Ovary (tissue), 9 donors: ENCODE data around the gene VKORC1. TPM values are rescaled to one million over a fixed set of nuclear protein-coding genes. Genes with fewer than 3 reads are reported as not detected.

ENCODE experiments used
- DNase-seq, 5 donors: peaks; one replicate each; pipeline ENCODE4 v3.0.0-alpha.2; 2019 to 2020
- H3K27ac ChIP-seq, 2 donors: fragments of 200-600 bp; one replicate each; pipeline versions ENCODE4 v1.5.1 to v1.8.0; 2019 to 2022
- H3K27me3 ChIP-seq: fragments of 200-600 bp; one replicate; pipeline ENCODE4 v1.8.0; 2022
- H3K36me3 ChIP-seq: fragments of 200-600 bp; sonication (generic); one replicate; pipeline ENCODE4 v1.5.1; 2019
- H3K4me1 ChIP-seq: one replicate; pipeline ENCODE4 v1.8.1; 2013; ENCODE audit warnings: mild to moderate bottlenecking, moderate library complexity; ENCODE audit not compliant: insufficient read depth
- H3K4me3 ChIP-seq: fragments of 200-600 bp; sonication (generic); one replicate; pipeline ENCODE4 v1.5.1; 2017
- H3K9me3 ChIP-seq, 2 donors: fragments of 200-600 bp in 1 of 2; sonication (generic) in 1 of 2; one replicate each; pipeline versions ENCODE4 v1.5.1 to v1.8.1; 2013 to 2019; ENCODE audit warnings: mild to moderate bottlenecking in 1 of 2, moderate library complexity in 1 of 2
- EP300 ChIP-seq: sonication (generic); formaldehyde crosslinking; IDR thresholded peaks from one replicate; pipeline ENCODE4 v1.6.1; 2017; ENCODE audit warnings: antibody characterized with exemption
- POLR2A ChIP-seq: fragments of 450-650 bp; IDR thresholded peaks from one replicate; pipeline ENCODE4 v1.6.1; 2017; ENCODE audit warnings: antibody characterized with exemption, mild to moderate bottlenecking, moderate library complexity
- WGBS, 3 donors: extraction: QIAGEN DNeasy Blood & Tissue Kit in 1 of 3; methylation state at CpG; one replicate each; pipeline versions ENCODE4 v1.1.5 to v1.1.7; 2013 to 2017; 5-methylcytosine and 5-hydroxymethylcytosine counted together
- intact Hi-C, 4 donors: fragments of 100-400 bp; cut with DNase I; formaldehyde crosslinking; loops; one replicate each; pipeline versions ENCODE4 v1.11.0 to v1.15.1; 2022 to 2023
- polyA plus RNA-seq, 2 donors: library from polyadenylated mRNA; stranded (reverse); fragments of 200-250 nt in 1 of 2; fragments of 350-450 nt in 1 of 2; fragmentation: Illumina TruSeq in 1 of 2; extraction: RNeasy Lipid Tissue Mini Kit (QIAGEN cat#74804) in 1 of 2; gene quantifications; one replicate each; pipeline ENCODE4 v1.2.3, GENCODE V29; 2013 to 2014
- total RNA-seq, 7 donors: library from RNA; depleted of rRNA in 2 of 7; stranded (reverse); fragments of >200 nt in 2 of 7; fragmentation: NEBNext Ultra II Directional in 3 of 7; extraction: Animal tissue kit (Norgen Biotek cat#: 25700) in 3 of 7; gene quantifications; one replicate each; pipeline versions ENCODE4 v1.1.0 to v1.2.4, GENCODE V29; 2016 to 2023
- TF ChIP-seq, protein P1 (sequence below), 3 donors: fragments of 450-650 bp in 2 of 3; fragments of 200-600 bp in 1 of 3; IDR thresholded peaks; one replicate each; pipeline versions ENCODE4 v1.5.1 to v1.8.0; 2016 to 2022; ENCODE audit warnings: antibody characterized with exemption in 3 of 3, mild to moderate bottlenecking in 1 of 3
- donor health status: DM: no; HTN: no; CAD: no; lungs with moderate emphysema.
- donor health status: DM: no; HTN: no; CAD: no.
- donor health status: Bipolar disorder and iron deficiency.
- donor health status: DM: yes; HTN: yes; CAD: no.
- donor health status: DM: no; HTN: no; CAD: no.
- donor health status: DM: yes; HTN: yes; CAD: no.

The VKORC1 gene
- total and polyA plus RNA-seq, 9 donors, result 72.1 to 141 (median 86.4) TPM

DNA sequence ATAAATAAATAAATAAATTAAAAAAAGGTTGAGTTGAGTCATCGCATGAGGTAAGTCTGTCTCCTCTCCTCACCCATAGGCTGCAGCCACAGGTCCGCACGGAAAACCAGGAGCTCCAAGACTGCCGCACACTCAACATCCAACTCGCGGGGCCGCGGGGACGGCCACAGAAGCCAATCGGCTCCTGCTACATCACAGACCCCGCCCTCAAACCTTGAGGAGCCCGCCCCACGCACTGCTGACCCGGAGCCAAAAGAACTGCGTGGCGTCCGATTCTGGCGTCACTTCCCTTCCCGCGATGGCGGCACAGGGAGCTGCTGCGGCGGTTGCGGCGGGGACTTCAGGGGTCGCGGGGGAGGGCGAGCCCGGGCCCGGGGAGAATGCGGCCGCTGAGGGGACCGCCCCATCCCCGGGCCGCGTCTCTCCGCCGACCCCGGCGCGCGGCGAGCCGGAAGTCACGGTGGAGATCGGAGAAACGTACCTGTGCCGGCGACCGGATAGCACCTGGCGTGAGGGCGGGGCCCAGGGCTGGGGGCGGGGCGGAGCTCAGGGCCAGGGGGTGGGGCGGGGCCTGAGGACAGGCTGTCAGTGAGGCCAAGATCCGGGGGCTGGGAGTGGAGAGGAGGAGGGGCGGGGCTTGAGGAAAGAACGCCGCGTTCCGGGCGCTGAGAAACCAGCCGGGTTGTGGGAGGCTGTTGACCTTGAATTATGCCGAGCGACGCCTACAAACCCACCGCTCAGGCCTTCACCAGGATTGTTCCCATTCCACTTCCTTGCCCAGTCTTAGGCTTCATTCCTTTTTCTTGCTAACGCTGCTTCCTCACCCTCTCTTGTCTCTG lies 23.0 kb upstream of the VKORC1 start, which contains the start of gene KAT8:
Gene KAT8 (plus strand): TSS at position 281 of the 839 bp plus-strand sequence. CDS start 18 bp downstream, at position 299.
- H3K9me3 ChIP-seq, result no peaks in the 10 kb centered on the region
- no peaks in the 10 kb centered on the region for H3K27me3 ChIP-seq
- DNase-seq, result peak; percentile 99
- H3K36me3 ChIP-seq, result no peaks in the 10 kb centered on the region
- WGBS, 3 donors, result 0 to 1% (median 0%) methylated on average over 50 to 68 of the region's 68 CpGs
- intact Hi-C loops, result loop anchor here in 1 of 4 donors (10.0 kb wide), 1 partner anchor 163 kb away; the partner anchor contains the start of gene SETD1A
- H3K4me1 ChIP-seq, result peaks cover 9% of the 10 kb centered on the region
- peak within 1 kb of the TSS; percentile 97 for H3K4me3 ChIP-seq
- peak within 1 kb of the TSS; percentile 88 to 97 for H3K27ac ChIP-seq
- TF ChIP-seq EP300, result peak; percentile 32
- TF ChIP-seq, protein P1, sequence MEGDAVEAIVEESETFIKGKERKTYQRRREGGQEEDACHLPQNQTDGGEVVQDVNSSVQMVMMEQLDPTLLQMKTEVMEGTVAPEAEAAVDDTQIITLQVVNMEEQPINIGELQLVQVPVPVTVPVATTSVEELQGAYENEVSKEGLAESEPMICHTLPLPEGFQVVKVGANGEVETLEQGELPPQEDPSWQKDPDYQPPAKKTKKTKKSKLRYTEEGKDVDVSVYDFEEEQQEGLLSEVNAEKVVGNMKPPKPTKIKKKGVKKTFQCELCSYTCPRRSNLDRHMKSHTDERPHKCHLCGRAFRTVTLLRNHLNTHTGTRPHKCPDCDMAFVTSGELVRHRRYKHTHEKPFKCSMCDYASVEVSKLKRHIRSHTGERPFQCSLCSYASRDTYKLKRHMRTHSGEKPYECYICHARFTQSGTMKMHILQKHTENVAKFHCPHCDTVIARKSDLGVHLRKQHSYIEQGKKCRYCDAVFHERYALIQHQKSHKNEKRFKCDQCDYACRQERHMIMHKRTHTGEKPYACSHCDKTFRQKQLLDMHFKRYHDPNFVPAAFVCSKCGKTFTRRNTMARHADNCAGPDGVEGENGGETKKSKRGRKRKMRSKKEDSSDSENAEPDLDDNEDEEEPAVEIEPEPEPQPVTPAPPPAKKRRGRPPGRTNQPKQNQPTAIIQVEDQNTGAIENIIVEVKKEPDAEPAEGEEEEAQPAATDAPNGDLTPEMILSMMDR (IDR thresholded peaks at IDR 0.05), result peak in 1 of 3 donors; percentile 16
- peak; percentile 99 for TF ChIP-seq POLR2A

DNA sequence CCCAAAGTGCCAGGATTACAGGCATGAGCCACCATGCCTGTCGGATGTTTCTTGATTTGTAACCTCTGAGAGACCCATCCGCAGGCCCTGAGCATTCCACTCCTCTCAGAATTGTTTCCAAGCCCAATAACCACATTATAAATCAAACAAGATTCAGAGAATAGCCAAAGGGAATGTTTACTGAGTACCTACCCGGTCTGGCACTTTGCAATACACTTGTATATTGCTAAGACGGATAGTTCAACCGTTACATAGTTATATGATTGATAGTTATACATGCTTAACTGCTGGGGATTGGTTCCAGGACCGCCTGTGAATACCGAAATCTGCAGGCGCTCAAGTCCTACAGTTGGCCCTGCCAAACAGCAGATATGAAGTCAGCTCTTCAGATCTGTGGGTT lies 19.9 kb upstream of the VKORC1 start:
- no peaks in the 10 kb centered on the region for H3K9me3 ChIP-seq
- TF ChIP-seq POLR2A (no peak), EP300 (no peak)
- TF ChIP-seq, protein P1 (IDR thresholded peaks at IDR 0.05), result no peak
- no peaks in the 10 kb centered on the region for H3K36me3 ChIP-seq
- no peak for DNase-seq
- H3K4me1 ChIP-seq, result peaks cover 9% of the 10 kb centered on the region
- intact Hi-C loops, result loop anchor here in 1 of 4 donors (10.0 kb wide), 1 partner anchor 160 kb away; the partner anchor contains the start of gene SETD1A
- H3K27me3 ChIP-seq, result no peaks in the 10 kb centered on the region
- 59 to 64% (median 62%) methylated on average over 8 of the region's 8 CpGs for WGBS, 3 donors
- H3K27ac ChIP-seq, result no peak overlapping the region
- no peak overlapping the region for H3K4me3 ChIP-seq

DNA sequence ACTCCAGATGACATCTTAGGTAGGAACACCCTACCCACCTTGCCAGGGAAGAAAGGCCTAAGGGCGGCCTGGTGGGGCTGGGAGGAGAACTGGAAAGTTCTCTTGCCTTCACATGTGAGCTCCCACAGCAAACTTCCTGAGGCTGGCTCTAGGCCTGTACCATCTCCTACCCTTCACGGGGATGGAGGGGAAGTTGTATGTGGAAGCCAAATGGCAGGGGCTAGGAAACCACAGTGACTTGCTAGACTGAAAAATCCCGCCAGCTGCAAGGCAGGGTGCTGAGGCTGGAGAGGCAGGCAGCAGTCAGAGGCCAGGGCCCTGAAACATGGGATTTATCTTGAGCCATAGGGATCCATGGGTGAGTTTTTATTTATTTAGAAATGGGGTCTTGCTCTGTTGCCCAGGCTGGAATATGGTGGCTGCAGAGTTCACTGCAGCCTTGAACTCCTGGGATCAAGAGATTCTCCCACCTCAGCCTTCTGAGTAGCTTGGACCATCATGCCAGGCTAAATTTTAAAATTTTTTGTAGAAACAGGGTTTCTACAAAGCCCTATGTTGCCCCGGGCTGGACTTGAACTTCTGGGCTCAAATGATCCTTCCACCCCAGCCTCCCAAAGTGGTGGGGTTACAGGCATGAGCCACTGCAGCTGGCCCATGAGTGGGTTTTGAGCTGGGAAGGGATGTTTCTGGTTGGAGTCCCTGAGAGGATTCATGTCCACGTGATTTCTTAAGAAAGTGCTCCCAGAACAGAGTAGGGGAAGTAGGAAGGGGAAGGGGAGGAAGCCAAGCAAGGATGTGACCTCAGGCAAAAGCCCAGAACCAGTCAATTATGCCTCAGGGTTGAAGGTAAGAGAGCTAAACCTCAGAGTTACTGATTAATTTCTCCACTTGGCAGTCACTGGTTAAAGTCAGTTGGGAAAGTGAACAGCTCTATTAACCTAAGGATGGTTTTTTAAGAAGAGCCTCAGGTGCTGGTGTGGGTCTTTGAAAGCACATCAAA lies 18.8 kb upstream of the VKORC1 start:
- H3K9me3 ChIP-seq, result no peaks in the 10 kb centered on the region
- no peak for DNase-seq
- no peaks in the 10 kb centered on the region for H3K36me3 ChIP-seq
- 66 to 73% (median 69%) methylated on average over 5 of the region's 5 CpGs for WGBS, 3 donors
- TF ChIP-seq, protein P1 (IDR thresholded peaks at IDR 0.05), result no peak
- TF ChIP-seq POLR2A, result no peak
- TF ChIP-seq EP300, result no peak
- no peaks in the 10 kb centered on the region for H3K27me3 ChIP-seq
- no peak overlapping the region for H3K4me3 ChIP-seq
- intact Hi-C loops, result loop anchor here in 1 of 4 donors (10.0 kb wide), 1 partner anchor 159 kb away; the partner anchor contains the start of gene SETD1A
- peaks cover 7% of the 10 kb centered on the region for H3K4me1 ChIP-seq
- H3K27ac ChIP-seq, result no peak overlapping the region

DNA sequence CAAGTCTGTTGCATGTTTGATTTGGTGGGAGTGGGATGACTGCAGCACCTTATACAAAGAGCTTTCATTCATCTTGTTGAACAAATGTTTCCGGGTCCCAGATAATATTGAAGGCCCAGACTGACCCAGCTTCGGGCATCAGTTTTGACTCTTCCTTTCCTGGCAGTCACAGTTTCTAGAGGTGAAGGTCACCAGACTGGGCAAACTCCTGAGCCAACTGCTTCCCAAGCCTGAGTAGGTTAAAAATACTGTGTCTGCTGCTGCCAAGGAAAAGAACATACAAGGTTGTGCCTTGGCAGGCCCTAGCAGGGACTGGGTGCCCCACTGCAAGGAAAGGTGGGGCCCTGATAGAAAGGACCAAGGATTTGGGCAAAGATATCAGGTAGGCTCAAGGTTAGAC lies 18.1 kb upstream of the VKORC1 start:
- TF ChIP-seq EP300 (no peak), POLR2A (no peak)
- TF ChIP-seq, protein P1 (IDR thresholded peaks at IDR 0.05), result no peak
- DNase-seq, result no peak
- intact Hi-C loops, result loop anchor here in 1 of 4 donors (10.0 kb wide), 1 partner anchor 158 kb away; the partner anchor contains the start of gene SETD1A
- Histone ChIP-seq H3K4me1 (peaks cover 7% of the 10 kb centered on the region), H3K9me3 (no peaks in the 10 kb centered on the region), H3K36me3 (no peaks in the 10 kb centered on the region), H3K27ac (no peak overlapping the region), H3K4me3 (no peak overlapping the region), H3K27me3 (no peaks in the 10 kb centered on the region)
- 33 to 51% (median 47%) methylated on average over 2 of the region's 2 CpGs for WGBS, 3 donors
